ENCODE measurements around the gene PCP4. TPM values are rescaled to one million over a fixed set of nuclear protein-coding genes. Genes with fewer than 3 reads are reported as not detected.
"Not testable (repeated sequence)": the region's sequence is repeated elsewhere in the genome, so short reads cannot be mapped to it uniquely, and the experiment has no call there.

The PCP4 gene
- total RNA-seq, 3 donors from 2014 or later = 1.4 to 23.6 (median 3.9) TPM

DNA sequence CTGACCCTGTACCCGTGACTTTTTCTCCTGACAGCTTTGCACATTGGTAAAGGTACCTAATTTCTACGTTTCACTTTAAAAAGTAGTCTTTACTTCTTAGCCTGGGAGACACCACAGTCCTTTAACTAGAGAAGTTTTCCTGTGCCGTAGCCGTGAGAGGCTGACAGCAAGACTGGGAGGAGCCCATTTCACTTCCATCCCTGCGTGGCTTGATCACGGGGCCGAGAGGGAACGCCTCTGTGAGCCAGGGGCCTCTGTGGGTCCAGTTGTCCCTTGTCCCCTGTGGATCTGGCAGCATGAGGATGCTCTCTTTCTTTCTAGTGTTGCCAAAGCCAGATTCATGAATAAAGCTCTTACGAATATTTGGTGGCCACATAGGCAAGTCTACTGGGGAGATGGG, 21.6 kb downstream of the PCP4 start:
- Histone ChIP-seq H3K9me3 (no peaks in the 10 kb centered on the region), H3K36me3 (ENCODE audit: low read depth) (no peaks in the 10 kb centered on the region), H3K4me1 (ENCODE audit: low read depth) (no peaks in the 10 kb centered on the region), H3K4me3 (no peak overlapping the region)
- ATAC-seq (no peak), DNase-seq (no peak)
- no peak for TF ChIP-seq CTCF (IDR thresholded peaks at IDR 0.05)
- intact Hi-C loops (cut with DNase I, micrococcal nuclease) = no loop called here

DNA sequence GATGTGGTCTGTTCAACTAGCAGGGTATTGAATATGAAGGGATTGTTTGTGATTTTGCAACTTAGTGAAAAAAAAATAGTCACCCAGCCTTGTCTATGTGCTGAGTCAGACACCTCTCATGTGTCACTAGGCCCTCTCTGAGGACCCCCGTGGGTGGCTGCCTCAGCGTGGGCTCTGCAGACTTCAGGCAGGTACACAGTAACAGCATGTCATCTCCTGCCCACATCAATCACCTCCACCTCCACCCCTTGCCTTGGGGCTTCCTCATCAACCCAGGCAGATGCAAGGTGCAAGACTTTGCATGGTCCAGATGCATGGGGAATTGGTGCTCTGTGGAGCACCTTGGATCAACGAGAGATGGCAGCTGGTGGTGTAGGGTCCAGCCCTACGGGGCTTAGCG, 23.9 kb downstream of the PCP4 start:
- intact Hi-C loops (cut with DNase I, micrococcal nuclease) = no loop called here

GRCh38 chr21:39891863-39892262, 24.6 kb downstream of the PCP4 start:
- DNase-seq; intact Hi-C loops (cut with DNase I, micrococcal nuclease): not testable (repeated sequence)

More for the DNA sequence above, 23.9 kb downstream of the PCP4 start:
- no peak for DNase-seq
- H3K4me1 ChIP-seq (ENCODE audit: low read depth) = no peaks in the 10 kb centered on the region
- no peak for ATAC-seq
- H3K36me3 ChIP-seq (ENCODE audit: low read depth) = no peaks in the 10 kb centered on the region
- no peak overlapping the region for H3K4me3 ChIP-seq
- no peaks in the 10 kb centered on the region for H3K9me3 ChIP-seq
- TF ChIP-seq CTCF (IDR thresholded peaks at IDR 0.05) = no peak

DNA sequence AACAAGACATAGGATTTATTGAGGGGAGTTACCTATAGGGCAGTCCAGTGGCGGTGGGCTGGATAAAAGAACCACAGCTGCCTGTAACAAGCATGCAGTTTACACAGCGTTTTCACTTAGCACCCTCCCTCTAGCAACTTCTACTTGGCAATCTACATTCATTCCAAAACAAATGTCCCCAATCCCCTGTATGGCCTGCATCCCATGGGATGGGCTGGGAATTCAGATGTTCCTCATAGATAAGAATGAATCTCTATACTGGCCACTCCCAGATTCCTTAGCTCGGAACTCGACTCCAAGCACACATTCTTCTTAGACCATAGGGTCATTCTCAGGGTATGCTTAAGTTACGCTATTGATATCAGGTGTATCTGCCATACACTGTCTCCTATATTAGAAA, 33.3 kb downstream of the PCP4 start:
- intact Hi-C loops (cut with DNase I, micrococcal nuclease) = no loop called here
- no peak overlapping the region for H3K4me3 ChIP-seq
- no peak for DNase-seq
- TF ChIP-seq CTCF (IDR thresholded peaks at IDR 0.05) = no peak
- H3K4me1 ChIP-seq (ENCODE audit: low read depth) = no peaks in the 10 kb centered on the region
- H3K36me3 ChIP-seq (ENCODE audit: low read depth) = no peaks in the 10 kb centered on the region
- H3K9me3 ChIP-seq = no peaks in the 10 kb centered on the region
- no peak for ATAC-seq

More at GRCh38 chr21:39891863-39892262, 24.6 kb downstream of the PCP4 start:
- H3K9me3 ChIP-seq; H3K4me3 ChIP-seq; H3K36me3 ChIP-seq (ENCODE audit: low read depth); ATAC-seq; H3K4me1 ChIP-seq (ENCODE audit: low read depth): not testable (repeated sequence)

- intact Hi-C loops (cut with DNase I, micrococcal nuclease) = no loop called here
Observed at GRCh38 chr21:39900911-39901310, 33.7 kb downstream of the PCP4 start.

GRCh38 chr21:39902986-39903385, 35.7 kb downstream of the PCP4 start:
- intact Hi-C loops (cut with DNase I, micrococcal nuclease) = no loop called here
- no peaks in the 10 kb centered on the region for H3K4me1 ChIP-seq (ENCODE audit: low read depth)
- DNase-seq (no peak), ATAC-seq (no peak)
- TF ChIP-seq CTCF (IDR thresholded peaks at IDR 0.05) = no peak
- H3K9me3 ChIP-seq = no peaks in the 10 kb centered on the region
- no peaks in the 10 kb centered on the region for H3K36me3 ChIP-seq (ENCODE audit: low read depth)
- no peak overlapping the region for H3K4me3 ChIP-seq

More at GRCh38 chr21:39900911-39901310, 33.7 kb downstream of the PCP4 start:
- Histone ChIP-seq H3K36me3 (ENCODE audit: low read depth) (no peaks in the 10 kb centered on the region), H3K9me3 (no peaks in the 10 kb centered on the region), H3K4me3 (no peak overlapping the region), H3K4me1 (ENCODE audit: low read depth) (no peaks in the 10 kb centered on the region)
- DNase-seq (no peak), ATAC-seq (no peak)
- no peak for TF ChIP-seq CTCF (IDR thresholded peaks at IDR 0.05)

Data from mucosa of descending colon (tissue), 3 donors.